ENCODE measurements around the gene TMEM87A.

GRCh38 chr15:42240823-42241222 lies 32.4 kb downstream of the TMEM87A start:
- TF ChIP-seq CTCF (conservative IDR thresholded peaks at IDR 0.05 in 1 of 2, IDR thresholded peaks at IDR 0.05 in 1 of 2; ENCODE audit: low read depth in 1 of 2, low read length in 2 of 2), result no peak
- TF ChIP-seq EZH2 (IDR thresholded peaks at IDR 0.05; ENCODE audit: low read length, missing control alignments), result no peak
